ENCODE data around the gene SULT1C2.

DNA sequence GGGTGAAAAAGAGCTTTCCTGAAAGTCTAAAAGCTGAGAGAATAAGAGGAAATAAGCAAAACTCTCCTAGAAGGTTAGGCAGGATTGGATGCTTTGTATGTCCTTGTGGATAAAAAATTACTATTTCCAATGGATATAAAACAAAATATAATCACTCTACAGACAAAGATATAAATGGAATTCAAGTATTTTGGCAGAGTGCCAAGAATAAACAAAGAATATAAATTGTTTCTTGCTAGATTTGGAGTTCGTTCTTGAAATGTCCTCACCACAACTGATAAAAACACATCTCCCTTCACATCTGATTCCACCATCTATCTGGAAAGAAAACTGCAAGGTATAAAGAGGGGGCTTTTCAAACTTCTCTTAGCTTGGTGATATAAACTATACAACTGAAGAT is 35.6 kb upstream of the SULT1C2 start:
- TF ChIP-seq, protein P1, sequence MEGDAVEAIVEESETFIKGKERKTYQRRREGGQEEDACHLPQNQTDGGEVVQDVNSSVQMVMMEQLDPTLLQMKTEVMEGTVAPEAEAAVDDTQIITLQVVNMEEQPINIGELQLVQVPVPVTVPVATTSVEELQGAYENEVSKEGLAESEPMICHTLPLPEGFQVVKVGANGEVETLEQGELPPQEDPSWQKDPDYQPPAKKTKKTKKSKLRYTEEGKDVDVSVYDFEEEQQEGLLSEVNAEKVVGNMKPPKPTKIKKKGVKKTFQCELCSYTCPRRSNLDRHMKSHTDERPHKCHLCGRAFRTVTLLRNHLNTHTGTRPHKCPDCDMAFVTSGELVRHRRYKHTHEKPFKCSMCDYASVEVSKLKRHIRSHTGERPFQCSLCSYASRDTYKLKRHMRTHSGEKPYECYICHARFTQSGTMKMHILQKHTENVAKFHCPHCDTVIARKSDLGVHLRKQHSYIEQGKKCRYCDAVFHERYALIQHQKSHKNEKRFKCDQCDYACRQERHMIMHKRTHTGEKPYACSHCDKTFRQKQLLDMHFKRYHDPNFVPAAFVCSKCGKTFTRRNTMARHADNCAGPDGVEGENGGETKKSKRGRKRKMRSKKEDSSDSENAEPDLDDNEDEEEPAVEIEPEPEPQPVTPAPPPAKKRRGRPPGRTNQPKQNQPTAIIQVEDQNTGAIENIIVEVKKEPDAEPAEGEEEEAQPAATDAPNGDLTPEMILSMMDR (IDR thresholded peaks at IDR 0.05; ENCODE audit: low read length), result no peak
- no peak for TF ChIP-seq EZH2 (IDR thresholded peaks at IDR 0.05; ENCODE audit: borderline replicate concordance, low read length)

Data from OCI-LY1 (cell line).